ENCODE results near the gene RAB6A.

RAB6A gene

DNA sequence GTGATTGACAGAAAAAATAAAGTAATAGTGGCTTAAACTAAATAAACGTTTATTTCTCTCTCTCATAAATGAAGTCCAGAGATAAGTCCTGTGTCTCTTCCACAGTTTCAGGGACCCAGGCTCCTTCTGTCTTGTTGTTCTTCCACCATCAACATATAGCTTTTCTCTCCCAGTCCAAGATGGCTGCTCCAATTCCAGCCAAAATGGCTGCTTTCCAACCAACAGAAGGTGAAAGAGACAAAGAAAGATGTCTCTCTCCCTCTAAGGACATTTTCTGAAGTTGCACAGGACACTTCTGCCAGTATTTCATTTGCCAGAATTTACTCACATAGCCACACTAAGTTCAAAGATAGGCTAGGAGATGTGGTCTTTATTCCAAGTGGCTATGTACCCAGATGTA, 123.9 kb downstream of the RAB6A start:
- Histone ChIP-seq H3K27ac (no peak overlapping the region), H3K4me3 (ENCODE audit: low read depth, low read length) (no peak overlapping the region), H3K27me3 (ENCODE audit: insufficient read depth, low read depth, severe bottlenecking) (no peaks in the 10 kb centered on the region), H3K9me3 (ENCODE audit: severe bottlenecking) (peaks cover 2% of the 10 kb centered on the region), H3K36me3 (no peaks in the 10 kb centered on the region)
- DNase-seq: no peak
- TF ChIP-seq, protein P1, sequence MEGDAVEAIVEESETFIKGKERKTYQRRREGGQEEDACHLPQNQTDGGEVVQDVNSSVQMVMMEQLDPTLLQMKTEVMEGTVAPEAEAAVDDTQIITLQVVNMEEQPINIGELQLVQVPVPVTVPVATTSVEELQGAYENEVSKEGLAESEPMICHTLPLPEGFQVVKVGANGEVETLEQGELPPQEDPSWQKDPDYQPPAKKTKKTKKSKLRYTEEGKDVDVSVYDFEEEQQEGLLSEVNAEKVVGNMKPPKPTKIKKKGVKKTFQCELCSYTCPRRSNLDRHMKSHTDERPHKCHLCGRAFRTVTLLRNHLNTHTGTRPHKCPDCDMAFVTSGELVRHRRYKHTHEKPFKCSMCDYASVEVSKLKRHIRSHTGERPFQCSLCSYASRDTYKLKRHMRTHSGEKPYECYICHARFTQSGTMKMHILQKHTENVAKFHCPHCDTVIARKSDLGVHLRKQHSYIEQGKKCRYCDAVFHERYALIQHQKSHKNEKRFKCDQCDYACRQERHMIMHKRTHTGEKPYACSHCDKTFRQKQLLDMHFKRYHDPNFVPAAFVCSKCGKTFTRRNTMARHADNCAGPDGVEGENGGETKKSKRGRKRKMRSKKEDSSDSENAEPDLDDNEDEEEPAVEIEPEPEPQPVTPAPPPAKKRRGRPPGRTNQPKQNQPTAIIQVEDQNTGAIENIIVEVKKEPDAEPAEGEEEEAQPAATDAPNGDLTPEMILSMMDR (IDR thresholded peaks at IDR 0.05; ENCODE audit: low read depth, low read length): no peak

DNA sequence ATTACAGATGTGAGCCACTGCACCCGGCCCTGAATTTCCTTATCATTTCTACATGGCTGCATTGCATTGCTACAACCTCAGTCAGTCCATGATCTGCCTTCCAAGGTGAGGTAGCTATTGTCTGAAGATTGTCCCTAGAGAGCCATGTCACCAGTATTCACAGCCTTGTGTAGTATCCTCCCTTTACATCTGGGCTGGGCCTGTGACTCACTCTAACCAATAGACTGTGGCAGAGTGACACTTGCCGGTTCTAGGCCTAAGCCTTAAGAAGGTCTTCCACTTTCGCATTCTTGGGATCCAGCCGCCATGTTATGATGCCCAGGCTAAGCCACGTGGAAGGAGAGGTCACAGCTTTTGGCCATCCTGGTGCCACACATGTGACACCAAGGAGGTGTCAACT, 124.6 kb downstream of the RAB6A start:
- Histone ChIP-seq H3K27me3 (ENCODE audit: insufficient read depth, low read depth, severe bottlenecking) (no peaks in the 10 kb centered on the region), H3K27ac (no peak overlapping the region), H3K36me3 (no peaks in the 10 kb centered on the region), H3K4me3 (ENCODE audit: low read depth, low read length) (no peak overlapping the region), H3K9me3 (ENCODE audit: severe bottlenecking) (peaks cover 2% of the 10 kb centered on the region)
- TF ChIP-seq, protein P1 (IDR thresholded peaks at IDR 0.05; ENCODE audit: low read depth, low read length): no peak
- no peak for DNase-seq

DNA sequence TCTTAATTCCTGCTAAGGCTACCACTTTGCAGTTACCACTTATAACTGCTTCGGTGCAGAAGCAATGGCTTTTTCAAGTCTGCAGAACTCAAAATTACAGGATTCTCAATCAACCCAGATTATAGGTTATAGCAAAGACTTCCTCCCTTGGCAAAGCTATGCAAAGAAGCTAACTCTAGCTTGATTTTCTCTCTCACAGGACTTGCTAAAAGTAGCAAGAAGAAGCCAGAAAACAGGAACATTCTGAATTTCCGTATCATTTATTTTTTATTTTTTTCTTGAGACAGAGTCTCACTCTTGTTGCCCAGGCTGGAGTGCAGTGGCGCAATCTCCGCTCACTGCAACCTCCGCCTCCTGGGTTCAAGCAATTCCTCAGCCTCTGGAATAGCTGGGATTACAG, 125.2 kb downstream of the RAB6A start:
- TF ChIP-seq, protein P1 (IDR thresholded peaks at IDR 0.05; ENCODE audit: low read depth, low read length): no peak
- Histone ChIP-seq H3K9me3 (ENCODE audit: severe bottlenecking) (peaks cover 2% of the 10 kb centered on the region), H3K36me3 (no peaks in the 10 kb centered on the region), H3K4me3 (ENCODE audit: low read depth, low read length) (no peak overlapping the region), H3K27me3 (ENCODE audit: insufficient read depth, low read depth, severe bottlenecking) (no peaks in the 10 kb centered on the region), H3K27ac (no peak overlapping the region)
- DNase-seq: no peak

DNA sequence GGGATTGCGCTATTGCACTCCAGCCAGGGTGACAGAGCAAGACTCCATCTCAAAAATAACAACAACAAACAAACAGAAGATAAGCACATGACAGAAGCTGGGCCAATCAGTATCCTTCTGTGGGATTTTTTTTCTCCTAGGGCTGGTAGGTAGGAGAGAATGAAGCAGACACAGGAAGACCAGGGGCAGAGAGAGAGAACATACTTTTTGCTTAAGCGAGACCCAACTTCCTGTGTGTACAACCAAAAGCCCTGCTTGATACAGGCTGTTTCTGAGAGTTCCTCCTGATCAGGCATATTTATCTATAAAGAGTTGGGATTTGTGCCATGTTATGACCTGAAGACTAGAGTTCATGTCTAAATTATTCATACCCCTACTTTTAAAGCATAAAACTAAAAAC, 126.9 kb downstream of the RAB6A start:
- H3K9me3 ChIP-seq (ENCODE audit: severe bottlenecking): peaks cover 2% of the 10 kb centered on the region
- no peaks in the 10 kb centered on the region for H3K27me3 ChIP-seq (ENCODE audit: insufficient read depth, low read depth, severe bottlenecking)
- no peak overlapping the region for H3K27ac ChIP-seq
- H3K4me3 ChIP-seq (ENCODE audit: low read depth, low read length): no peak overlapping the region
- no peak for DNase-seq
- H3K36me3 ChIP-seq: no peaks in the 10 kb centered on the region
- TF ChIP-seq, protein P1 (IDR thresholded peaks at IDR 0.05; ENCODE audit: low read depth, low read length): no peak

DNA sequence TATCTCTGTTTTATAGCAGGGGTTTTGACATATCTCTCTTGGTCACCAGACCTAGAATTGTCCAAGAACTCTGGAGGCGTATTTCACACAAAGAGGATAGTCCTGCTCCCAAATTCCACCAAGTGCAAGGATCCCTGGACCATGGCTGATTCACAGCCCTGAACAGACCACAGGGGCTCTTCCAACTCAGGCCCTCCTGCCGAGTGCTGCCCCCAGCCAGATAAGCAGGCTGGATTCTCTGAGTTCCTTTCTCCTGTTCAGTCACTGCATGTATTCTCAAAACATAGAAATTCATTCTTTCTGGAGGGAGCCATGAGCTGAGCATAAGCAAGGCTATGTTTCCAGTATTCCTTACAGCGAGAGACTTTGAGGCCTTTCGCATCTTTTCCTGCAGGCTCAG, 127.9 kb downstream of the RAB6A start:
- TF ChIP-seq, protein P1 (IDR thresholded peaks at IDR 0.05; ENCODE audit: low read depth, low read length): no peak
- no peaks in the 10 kb centered on the region for H3K27me3 ChIP-seq (ENCODE audit: insufficient read depth, low read depth, severe bottlenecking)
- DNase-seq: no peak

DNA sequence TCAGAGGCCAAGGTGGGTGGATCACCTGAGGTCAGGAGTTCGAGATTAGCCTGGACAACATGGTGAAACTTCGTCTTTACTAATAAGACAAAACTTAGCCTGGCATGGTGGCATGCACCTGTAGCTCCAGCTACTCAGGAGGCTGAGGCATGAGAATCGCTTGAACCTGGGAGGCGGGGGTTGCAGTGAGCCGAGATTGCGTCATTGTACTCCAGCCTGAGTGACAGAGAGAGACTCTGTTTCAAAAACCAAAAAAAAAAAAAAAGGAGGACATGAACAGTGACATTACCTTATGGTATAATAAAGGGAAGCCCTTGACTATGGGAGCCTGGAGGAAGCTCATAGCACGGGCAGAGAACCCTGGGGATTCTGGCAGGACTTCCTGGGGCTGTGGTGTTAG, 131.0 kb downstream of the RAB6A start:
- H3K36me3 ChIP-seq: no peaks in the 10 kb centered on the region
- H3K27ac ChIP-seq: no peak overlapping the region
- peaks cover 2% of the 10 kb centered on the region for H3K9me3 ChIP-seq (ENCODE audit: severe bottlenecking)
- H3K27me3 ChIP-seq (ENCODE audit: insufficient read depth, low read depth, severe bottlenecking): no peaks in the 10 kb centered on the region
- DNase-seq: no peak
- no peak overlapping the region for H3K4me3 ChIP-seq (ENCODE audit: low read depth, low read length)
- TF ChIP-seq, protein P1 (IDR thresholded peaks at IDR 0.05; ENCODE audit: low read depth, low read length): no peak

More for the DNA sequence above, 127.9 kb downstream of the RAB6A start:
- Histone ChIP-seq H3K27ac (no peak overlapping the region), H3K9me3 (ENCODE audit: severe bottlenecking) (peaks cover 2% of the 10 kb centered on the region), H3K36me3 (no peaks in the 10 kb centered on the region), H3K4me3 (ENCODE audit: low read depth, low read length) (no peak overlapping the region)

Data from WERI-Rb-1 (cell line).